SK-N-SH (cell line): ENCODE measurements around the gene NLGN3.

Experiments used
- CTCF ChIP-seq: fragments of 200-600 bp; sonication (generic); IDR thresholded peaks from 2 replicates; pipeline ENCODE4 v1.6.1; 2017; ENCODE audit warnings: antibody characterized with exemption, mild to moderate bottlenecking, moderate library complexity
- GABPA ChIP-seq: IDR thresholded peaks from 2 replicates; pipeline ENCODE4 v1.4.0; 2012; ENCODE audit warnings: low read depth, mild to moderate bottlenecking
- IRF3 ChIP-seq: fragments of 150-350 bp; IDR thresholded peaks from 2 replicates; pipeline ENCODE4 v1.6.1; 2016; ENCODE audit warnings: mild to moderate bottlenecking, low read depth, low read length
- RXRA ChIP-seq: IDR thresholded peaks from 2 replicates; pipeline ENCODE4 v1.4.0; 2012; ENCODE audit warnings: low read depth, mild to moderate bottlenecking, borderline replicate concordance
- TAF1 ChIP-seq: IDR thresholded peaks from 2 replicates; pipeline ENCODE4 v1.6.1; 2012; ENCODE audit warnings: low read depth, mild to moderate bottlenecking, low read length, moderate library complexity, borderline replicate concordance
- USF1 ChIP-seq: IDR thresholded peaks from 2 replicates; pipeline ENCODE4 v1.4.0; 2012; ENCODE audit warnings: low read depth, borderline replicate concordance

- TF ChIP-seq TAF1 (no peak), IRF3 (no peak), CTCF (no peak), USF1 (no peak), GABPA (no peak), RXRA (no peak)
Measured at GRCh38 chrX:71214152-71214551, 69.5 kb downstream of the NLGN3 start.
